ENCODE data around the gene PFDN5. TPM values are rescaled to one million over a fixed set of nuclear protein-coding genes. Genes with fewer than 3 reads are reported as not detected.

The PFDN5 gene
- total and polyA plus RNA-seq, 2 experiments from 2014 or later, result 380 to 625 TPM

GRCh38 chr12:53279888-53280498 is 15.3 kb upstream of the PFDN5 start:
- no peaks in the 10 kb centered on the region for H3K9me3 ChIP-seq (ENCODE audit: low read depth)
- H3F3A ChIP-seq (ENCODE audit: insufficient read depth), result no peaks in the 10 kb centered on the region
- TF ChIP-seq EZH2phosphoT487 (IDR thresholded peaks at IDR 0.05; ENCODE audit: insufficient read depth, low read depth) (no peak), EZH2 (IDR thresholded peaks at IDR 0.05; ENCODE audit: insufficient read depth, poor library complexity, severe bottlenecking) (no peak)
- H3K27me3 ChIP-seq (replicated peaks; ENCODE audit: insufficient read depth), result no peaks in the 10 kb centered on the region
- no peaks in the 10 kb centered on the region for H3K36me3 ChIP-seq (ENCODE audit: low read depth)
- no peak overlapping the region for H3K4me2 ChIP-seq (ENCODE audit: unreplicated experiment)
- in situ Hi-C loops (cut with MboI), result loop anchor here (10.0 kb wide), 1 partner anchor 65 kb away; no protein-coding TSS in a partner anchor
- H2AFZ ChIP-seq, result no peak overlapping the region
- WGBS, 2 experiments (ENCODE audit: low coverage in 1 of 2, low lambda C conversion rate in 2 of 2, missing lambda C conversion rate in 2 of 2), result 92 to 93% methylated on average over 9 of the region's 9 CpGs
- H4K20me1 ChIP-seq (ENCODE audit: insufficient read depth), result no peaks in the 10 kb centered on the region
- H3K4me1 ChIP-seq (ENCODE audit: insufficient read depth), result no peaks in the 10 kb centered on the region
- H3K79me2 ChIP-seq (ENCODE audit: insufficient read depth), result no peaks in the 10 kb centered on the region
- H3K9me2 ChIP-seq (ENCODE audit: insufficient read depth), result no peaks in the 10 kb centered on the region
- DNase-seq, result no peak
- no peak overlapping the region for H3K27ac ChIP-seq
- no peak overlapping the region for H3K4me3 ChIP-seq
- H3K9ac ChIP-seq, result no peak overlapping the region

GRCh38 chr12:53286448-53286847 is 8.9 kb upstream of the PFDN5 start:
- no peak for TF ChIP-seq EZH2phosphoT487 (IDR thresholded peaks at IDR 0.05; ENCODE audit: insufficient read depth, low read depth)
- TF ChIP-seq EZH2 (IDR thresholded peaks at IDR 0.05; ENCODE audit: insufficient read depth, poor library complexity, severe bottlenecking), result no peak

GRCh38 chr12:53287741-53288216 is 7.6 kb upstream of the PFDN5 start:
- peaks cover 20% of the 10 kb centered on the region for H3F3A ChIP-seq (ENCODE audit: insufficient read depth)
- H3K9ac ChIP-seq, result no peak overlapping the region
- peaks cover 21% of the 10 kb centered on the region for H3K4me1 ChIP-seq (ENCODE audit: insufficient read depth)
- H3K36me3 ChIP-seq (ENCODE audit: low read depth), result no peaks in the 10 kb centered on the region
- TF ChIP-seq EZH2phosphoT487 (IDR thresholded peaks at IDR 0.05; ENCODE audit: insufficient read depth, low read depth) (no peak), EZH2 (IDR thresholded peaks at IDR 0.05; ENCODE audit: insufficient read depth, poor library complexity, severe bottlenecking) (no peak)
- peak; percentile 73 for DNase-seq
- in situ Hi-C loops (cut with MboI), result loop anchor here (10.0 kb wide), 1 partner anchor 73 kb away; no protein-coding TSS in a partner anchor
- no peak overlapping the region for H3K27ac ChIP-seq
- no peak overlapping the region for H3K4me3 ChIP-seq
- H3K79me2 ChIP-seq (ENCODE audit: insufficient read depth), result no peaks in the 10 kb centered on the region
- H4K20me1 ChIP-seq (ENCODE audit: insufficient read depth), result no peaks in the 10 kb centered on the region
- H3K9me2 ChIP-seq (ENCODE audit: insufficient read depth), result no peaks in the 10 kb centered on the region
- 0 out of 2 replicates have a peak overlapping the region, but pooled peaks have one; percentile 22 for H2AFZ ChIP-seq
- no peak overlapping the region for H3K4me2 ChIP-seq (ENCODE audit: unreplicated experiment)
- WGBS, 2 experiments (ENCODE audit: low coverage in 1 of 2, low lambda C conversion rate in 2 of 2, missing lambda C conversion rate in 2 of 2), result 68 to 69% methylated on average over 11 of the region's 11 CpGs
- no peaks in the 10 kb centered on the region for H3K27me3 ChIP-seq (replicated peaks; ENCODE audit: insufficient read depth)
- H3K9me3 ChIP-seq (ENCODE audit: low read depth), result no peaks in the 10 kb centered on the region

More at GRCh38 chr12:53286448-53286847, 8.9 kb upstream of the PFDN5 start:
- no peak overlapping the region for H3K4me2 ChIP-seq (ENCODE audit: unreplicated experiment)
- no peaks in the 10 kb centered on the region for H3K9me3 ChIP-seq (ENCODE audit: low read depth)
- WGBS, 2 experiments (ENCODE audit: low coverage in 1 of 2, low lambda C conversion rate in 2 of 2, missing lambda C conversion rate in 2 of 2), result 66 to 72% methylated on average over 9 of the region's 9 CpGs
- H3K36me3 ChIP-seq (ENCODE audit: low read depth), result no peaks in the 10 kb centered on the region
- H3K4me3 ChIP-seq, result no peak overlapping the region
- peaks cover 21% of the 10 kb centered on the region for H3K4me1 ChIP-seq (ENCODE audit: insufficient read depth)
- H2AFZ ChIP-seq, result no peak overlapping the region
- DNase-seq, result no peak
- H3K27ac ChIP-seq, result no peak overlapping the region
- H3K27me3 ChIP-seq (replicated peaks; ENCODE audit: insufficient read depth), result no peaks in the 10 kb centered on the region
- no peaks in the 10 kb centered on the region for H4K20me1 ChIP-seq (ENCODE audit: insufficient read depth)
- peaks cover 20% of the 10 kb centered on the region for H3F3A ChIP-seq (ENCODE audit: insufficient read depth)
- H3K9me2 ChIP-seq (ENCODE audit: insufficient read depth), result no peaks in the 10 kb centered on the region
- H3K79me2 ChIP-seq (ENCODE audit: insufficient read depth), result no peaks in the 10 kb centered on the region
- H3K9ac ChIP-seq, result no peak overlapping the region
- in situ Hi-C loops (cut with MboI), result loop anchor here (10.0 kb wide), 1 partner anchor 72 kb away; no protein-coding TSS in a partner anchor

DNA sequence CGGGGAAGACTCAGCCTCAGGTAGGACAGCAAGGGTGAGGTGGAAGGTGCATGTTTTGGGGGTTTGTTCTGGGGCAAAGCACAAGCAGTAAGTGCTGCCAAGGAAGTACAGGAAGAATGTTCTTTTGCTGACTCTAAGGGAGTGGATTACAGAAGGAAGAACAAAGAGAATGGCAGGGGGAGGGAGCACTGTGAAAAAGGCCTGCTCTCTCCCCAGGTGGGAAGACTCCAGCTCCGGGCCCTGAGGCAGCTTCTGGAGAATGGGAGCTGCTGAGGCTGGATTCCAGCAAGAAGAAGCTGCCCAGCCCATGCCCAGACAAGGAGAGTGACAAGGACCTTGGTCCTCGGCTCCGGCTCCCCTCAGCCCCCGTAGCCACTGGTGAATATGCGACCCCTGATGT is 7.0 kb upstream of the PFDN5 start:
- no peak for DNase-seq
- TF ChIP-seq EZH2 (IDR thresholded peaks at IDR 0.05; ENCODE audit: insufficient read depth, poor library complexity, severe bottlenecking) (no peak), EZH2phosphoT487 (IDR thresholded peaks at IDR 0.05; ENCODE audit: insufficient read depth, low read depth) (no peak)
- H3K9me3 ChIP-seq (ENCODE audit: low read depth), result no peaks in the 10 kb centered on the region
- H3K79me2 ChIP-seq (ENCODE audit: insufficient read depth), result no peaks in the 10 kb centered on the region
- no peak overlapping the region for H3K27ac ChIP-seq
- no peaks in the 10 kb centered on the region for H3K27me3 ChIP-seq (replicated peaks; ENCODE audit: insufficient read depth)
- in situ Hi-C loops (cut with MboI), result loop anchor here (10.0 kb wide), 1 partner anchor 74 kb away; no protein-coding TSS in a partner anchor
- no peak overlapping the region for H3K9ac ChIP-seq
- H3K4me3 ChIP-seq, result no peak overlapping the region
- WGBS, 2 experiments (ENCODE audit: low coverage in 1 of 2, low lambda C conversion rate in 2 of 2, missing lambda C conversion rate in 2 of 2), result 80 to 82% methylated on average over 6 of the region's 6 CpGs
- peaks cover 21% of the 10 kb centered on the region for H3K4me1 ChIP-seq (ENCODE audit: insufficient read depth)
- no peaks in the 10 kb centered on the region for H3K9me2 ChIP-seq (ENCODE audit: insufficient read depth)
- H3K4me2 ChIP-seq (ENCODE audit: unreplicated experiment), result no peak overlapping the region
- H3F3A ChIP-seq (ENCODE audit: insufficient read depth), result peaks cover 20% of the 10 kb centered on the region
- H4K20me1 ChIP-seq (ENCODE audit: insufficient read depth), result no peaks in the 10 kb centered on the region
- no peak overlapping the region for H2AFZ ChIP-seq
- H3K36me3 ChIP-seq (ENCODE audit: low read depth), result no peaks in the 10 kb centered on the region

Measured in GM23248 (cell line).